Measurements from ENCODE around the gene CYP26B1. TPM values are rescaled to one million over a fixed set of nuclear protein-coding genes. Genes with fewer than 3 reads are reported as not detected.

CYP26B1 gene
- total and polyA plus RNA-seq, 2 of the 8 experiments (the other 6 are each of a cell fraction or from before 2014, with no cell fraction given): 0.06 to 0.69 TPM

- no peaks in the 10 kb centered on the region for H3K36me3 ChIP-seq (ENCODE audit: control insufficient read depth in 2 of 4, insufficient read depth in 4 of 4, low read length in 3 of 4)
- H3K4me2 ChIP-seq (ENCODE audit: insufficient read depth in 1 of 2, low read depth in 2 of 2, low read length in 2 of 2): no peak overlapping the region
- no peak for FAIRE-seq
- no peak overlapping the region for H3K9ac ChIP-seq (replicated peaks in 1 of 4; ENCODE audit: extremely low read depth in 1 of 4, low read depth in 3 of 4, low read length in 3 of 4)
- H3K23me2 ChIP-seq (ENCODE audit: low read depth, low read length): no peaks in the 10 kb centered on the region
- no peak overlapping the region for H4K5ac ChIP-seq (ENCODE audit: insufficient read length, low read depth, low read length)
- H3K14ac ChIP-seq (ENCODE audit: insufficient read length): no peak overlapping the region
- H3K4me3 ChIP-seq (ENCODE audit: extremely low read depth in 1 of 4, insufficient read depth in 2 of 4, low read depth in 3 of 4, low read length in 4 of 4): no peak overlapping the region
- no peaks in the 10 kb centered on the region for H4K20me1 ChIP-seq (replicated peaks in 1 of 2; ENCODE audit: control insufficient read depth in 1 of 2, insufficient read depth in 2 of 2, low read length in 2 of 2)
- H3K23ac ChIP-seq (ENCODE audit: insufficient read length): no peak overlapping the region
- no peaks in the 10 kb centered on the region for H3K9me3 ChIP-seq (ENCODE audit: insufficient read depth in 2 of 2, low read depth in 1 of 2, low read length in 1 of 2)
- H3K56ac ChIP-seq (replicated peaks; ENCODE audit: insufficient read length, low read depth, low read length): no peak overlapping the region
- DNase-seq (ENCODE audit: low read depth in 1 of 2, low spot score in 2 of 2): no peak
- H2BK15ac ChIP-seq (ENCODE audit: low read length): no peak overlapping the region
- 93% methylated on average over 8 of the region's 8 CpGs; no CpG with 5 or more reads in 1 of the 2 experiments for WGBS, 2 experiments (ENCODE audit: extremely low coverage in 1 of 2, insufficient coverage in 1 of 2, insufficient read length in 1 of 2, insufficient replicate concordance in 2 of 2, low coverage in 1 of 2, low lambda C conversion rate in 2 of 2, missing lambda C conversion rate in 1 of 2)
- no peaks in the 10 kb centered on the region for H3K79me2 ChIP-seq (ENCODE audit: control insufficient read depth in 1 of 2, insufficient read depth in 2 of 2, low read length in 2 of 2)
- H2AK5ac ChIP-seq (ENCODE audit: low read depth, low read length): no peak overlapping the region
- H3K4ac ChIP-seq (replicated peaks; ENCODE audit: insufficient read length, low read depth, low read length): no peak overlapping the region
- H3K27ac ChIP-seq (ENCODE audit: low read depth, low read length): no peak overlapping the region
- no peak overlapping the region for H2BK120ac ChIP-seq (replicated peaks; ENCODE audit: low read depth, low read length)
- H2BK12ac ChIP-seq (ENCODE audit: low read depth, low read length): no peak overlapping the region
- H3K79me1 ChIP-seq (ENCODE audit: low read depth, low read length): no peaks in the 10 kb centered on the region
- H3K4me1 ChIP-seq (replicated peaks in 1 of 4; ENCODE audit: control insufficient read depth in 3 of 4, insufficient read depth in 4 of 4, low read length in 3 of 4): no peaks in the 10 kb centered on the region; a peak in 3 of 7 replicates
- no peak overlapping the region for H4K8ac ChIP-seq (ENCODE audit: extremely low read depth, insufficient read depth, low read length)
- CTCF ChIA-PET (ENCODE audit: partially characterized antibody): interaction anchor here (0.9 to 4.8 kb wide), 8 partner anchors 9 to 511 kb away, joined by 3 to 40 read pairs (median 3); no protein-coding TSS in a partner anchor
- H3K18ac ChIP-seq (ENCODE audit: extremely low read depth, low read length): no peak overlapping the region
- POLR2A ChIA-PET (ENCODE audit: partially characterized antibody): no interaction called here
- no peaks in the 10 kb centered on the region for H3K27me3 ChIP-seq (replicated peaks in 1 of 4; ENCODE audit: control insufficient read depth in 3 of 4, extremely low read depth in 1 of 4, insufficient read depth in 3 of 4, low read length in 3 of 4)
- no peak overlapping the region for H2BK5ac ChIP-seq (ENCODE audit: low read depth, low read length)
- H2AFZ ChIP-seq (ENCODE audit: low read length): no peak overlapping the region
- no peak overlapping the region for H4K91ac ChIP-seq (replicated peaks; ENCODE audit: insufficient read length, low read length)
- H2BK20ac ChIP-seq (ENCODE audit: low read length): no peak overlapping the region
- TF ChIP-seq SIX5 (IDR thresholded peaks at IDR 0.05; ENCODE audit: low read depth, low read length): no peak
- no peak for TF ChIP-seq ATF3 (IDR thresholded peaks at IDR 0.05; ENCODE audit: insufficient read depth, low read depth, low read length)
- TF ChIP-seq KDM1A (IDR thresholded peaks at IDR 0.05; ENCODE audit: borderline replicate concordance, low read length): no peak
- no peak for TF ChIP-seq CBX8 (IDR thresholded peaks at IDR 0.05; ENCODE audit: borderline replicate concordance, low read depth, low read length)
- TF ChIP-seq RNF2 (IDR thresholded peaks at IDR 0.05; ENCODE audit: borderline replicate concordance, low read depth, low read length, missing control alignments, poor library complexity, severe bottlenecking): no peak
- TF ChIP-seq KDM4A (IDR thresholded peaks at IDR 0.05; ENCODE audit: low read depth, low read length, severe bottlenecking): no peak
- TF ChIP-seq BACH1 (IDR thresholded peaks at IDR 0.05; ENCODE audit: low read length): no peak
- TF ChIP-seq TEAD4 (IDR thresholded peaks at IDR 0.05; ENCODE audit: low read depth, low read length): no peak
- no peak for TF ChIP-seq SIRT6 (IDR thresholded peaks at IDR 0.05; ENCODE audit: low read length)
- TF ChIP-seq, protein P1, sequence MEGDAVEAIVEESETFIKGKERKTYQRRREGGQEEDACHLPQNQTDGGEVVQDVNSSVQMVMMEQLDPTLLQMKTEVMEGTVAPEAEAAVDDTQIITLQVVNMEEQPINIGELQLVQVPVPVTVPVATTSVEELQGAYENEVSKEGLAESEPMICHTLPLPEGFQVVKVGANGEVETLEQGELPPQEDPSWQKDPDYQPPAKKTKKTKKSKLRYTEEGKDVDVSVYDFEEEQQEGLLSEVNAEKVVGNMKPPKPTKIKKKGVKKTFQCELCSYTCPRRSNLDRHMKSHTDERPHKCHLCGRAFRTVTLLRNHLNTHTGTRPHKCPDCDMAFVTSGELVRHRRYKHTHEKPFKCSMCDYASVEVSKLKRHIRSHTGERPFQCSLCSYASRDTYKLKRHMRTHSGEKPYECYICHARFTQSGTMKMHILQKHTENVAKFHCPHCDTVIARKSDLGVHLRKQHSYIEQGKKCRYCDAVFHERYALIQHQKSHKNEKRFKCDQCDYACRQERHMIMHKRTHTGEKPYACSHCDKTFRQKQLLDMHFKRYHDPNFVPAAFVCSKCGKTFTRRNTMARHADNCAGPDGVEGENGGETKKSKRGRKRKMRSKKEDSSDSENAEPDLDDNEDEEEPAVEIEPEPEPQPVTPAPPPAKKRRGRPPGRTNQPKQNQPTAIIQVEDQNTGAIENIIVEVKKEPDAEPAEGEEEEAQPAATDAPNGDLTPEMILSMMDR (IDR thresholded peaks at IDR 0.05; ENCODE audit: control extremely low read depth in 1 of 3, insufficient read depth in 1 of 3, low read depth in 1 of 3, low read length in 3 of 3): no peak
- TF ChIP-seq POLR2AphosphoS5 (IDR thresholded peaks at IDR 0.05; ENCODE audit: low read depth, low read length): no peak
- TF ChIP-seq SRF (IDR thresholded peaks at IDR 0.05; ENCODE audit: low read depth, low read length): no peak
Measured at GRCh38 chr2:72103690-72104089, 44.0 kb downstream of the CYP26B1 start.

Data from H1 (cell line).